HG03097 (cell line): ENCODE measurements around the gene TMPRSS13.
"Not testable (repeated sequence)": the region's sequence is repeated elsewhere in the genome, so short reads cannot be mapped to it uniquely, and the experiment has no call there.

Experiments used
- ATAC-seq: cut with Tn5 transposase; IDR thresholded peaks from one replicate; pipeline ENCODE4 v1.9.1; 2021; ENCODE audit not compliant: unreplicated experiment, low FRiP score

Gene TMPRSS13

GRCh38 chr11:117929142-117929915 is at the start of gene TMPRSS13:
Gene TMPRSS13, minus strand, starts transcription at chr11:117929402. Its CDS starts 95 bp downstream, at chr11:117929307.
- ATAC-seq: no peak

GRCh38 chr11:117978991-117979390 is 49.8 kb upstream of the TMPRSS13 start:
- no peak for ATAC-seq

GRCh38 chr11:117978291-117978910 is 49.2 kb upstream of the TMPRSS13 start:
- ATAC-seq: not testable (repeated sequence)

- ATAC-seq: not testable (repeated sequence)
These were observed 48.5 kb upstream of the TMPRSS13 start for GRCh38 chr11:117977612-117978264.

GRCh38 chr11:117977029-117977428 is 47.8 kb upstream of the TMPRSS13 start:
- no peak for ATAC-seq

GRCh38 chr11:117976445-117976844 is 47.2 kb upstream of the TMPRSS13 start:
- no peak for ATAC-seq

- ATAC-seq: no peak
These were observed 44.3 kb upstream of the TMPRSS13 start for GRCh38 chr11:117973503-117973860.

- no peak for ATAC-seq
These were observed 43.7 kb upstream of the TMPRSS13 start for GRCh38 chr11:117972629-117973502.

- no peak for ATAC-seq
These were observed 42.8 kb upstream of the TMPRSS13 start for GRCh38 chr11:117972044-117972443.

GRCh38 chr11:117970400-117971024 is 41.3 kb upstream of the TMPRSS13 start:
- no peak for ATAC-seq

GRCh38 chr11:117969160-117969991 is 40.2 kb upstream of the TMPRSS13 start:
- no peak for ATAC-seq

- ATAC-seq: no peak
These were observed 37.7 kb upstream of the TMPRSS13 start for GRCh38 chr11:117966908-117967307.

- no peak for ATAC-seq
These were observed 33.6 kb upstream of the TMPRSS13 start for GRCh38 chr11:117962826-117963225.

- no peak for ATAC-seq
These were observed 32.7 kb upstream of the TMPRSS13 start for GRCh38 chr11:117961896-117962295.

GRCh38 chr11:117960406-117960805 is 31.2 kb upstream of the TMPRSS13 start:
- no peak for ATAC-seq

GRCh38 chr11:117959438-117960149 is 30.4 kb upstream of the TMPRSS13 start:
- no peak for ATAC-seq

- no peak for ATAC-seq
These were observed 29.7 kb upstream of the TMPRSS13 start for GRCh38 chr11:117958949-117959348.

- no peak for ATAC-seq
These were observed 23.9 kb upstream of the TMPRSS13 start for GRCh38 chr11:117953024-117953671.
